Measurements from ENCODE around the gene DOCK10. TPM values are rescaled to one million over a fixed set of nuclear protein-coding genes. Genes with fewer than 3 reads are reported as not detected.
A peak's percentile ranks its signal among the peaks of the same experiment; 100 is the strongest.

The DOCK10 gene
- total RNA-seq, 1 donor from 2014 or later, result 30.9 TPM

- no peak for DNase-seq (ENCODE audit: low spot score in 2 of 2)
- Histone ChIP-seq H3K36me3 (peaks cover 4 to 11% of the 10 kb centered on the region in 2 donors), H3K4me1 (peaks cover 0 to 5% of the 10 kb centered on the region in 2 donors), H3K27me3 (no peaks in the 10 kb centered on the region), H3K4me3 (no peak overlapping the region), H3K9me3 (no peaks in the 10 kb centered on the region), H3K27ac (peak overlapping the region; percentile 41 to 51)
- TF ChIP-seq CTCF (IDR thresholded peaks at IDR 0.05), result no peak
- intact Hi-C loops (cut with DNase I), result no loop called here
Observed at GRCh38 chr2:224869601-224870233, 172.6 kb downstream of the DOCK10 start.

- intact Hi-C loops (cut with DNase I), result no loop called here
- H3K27ac ChIP-seq, result no peak overlapping the region
- no peaks in the 10 kb centered on the region for H3K27me3 ChIP-seq
- no peak for DNase-seq (ENCODE audit: low spot score in 2 of 2)
- no peak for TF ChIP-seq CTCF (IDR thresholded peaks at IDR 0.05)
- H3K4me1 ChIP-seq, result peaks cover 0 to under 1% of the 10 kb centered on the region in 2 donors
- H3K36me3 ChIP-seq, result peaks cover 0 to 15% of the 10 kb centered on the region in 2 donors
- H3K4me3 ChIP-seq, result no peak overlapping the region
- H3K9me3 ChIP-seq, result no peaks in the 10 kb centered on the region
Observed at GRCh38 chr2:224865016-224865415, 177.3 kb downstream of the DOCK10 start.

- intact Hi-C loops (cut with DNase I), result no loop called here
- Histone ChIP-seq H3K36me3 (peaks cover 0 to 21% of the 10 kb centered on the region in 2 donors), H3K27me3 (no peaks in the 10 kb centered on the region), H3K4me1 (no peaks in the 10 kb centered on the region), H3K9me3 (no peaks in the 10 kb centered on the region), H3K27ac (no peak overlapping the region), H3K4me3 (no peak overlapping the region)
- no peak for TF ChIP-seq CTCF (IDR thresholded peaks at IDR 0.05)
- no peak for DNase-seq (ENCODE audit: low spot score in 2 of 2)
Observed at GRCh38 chr2:224861266-224861665, 181.0 kb downstream of the DOCK10 start.

- no peaks in the 10 kb centered on the region for H3K27me3 ChIP-seq
- H3K9me3 ChIP-seq, result no peaks in the 10 kb centered on the region
- DNase-seq (ENCODE audit: low spot score in 2 of 2), result no peak
- TF ChIP-seq CTCF (IDR thresholded peaks at IDR 0.05), result no peak
- H3K27ac ChIP-seq, result no peak overlapping the region
- H3K36me3 ChIP-seq, result peaks cover 0 to 21% of the 10 kb centered on the region in 2 donors
- H3K4me3 ChIP-seq, result no peak overlapping the region
- H3K4me1 ChIP-seq, result no peaks in the 10 kb centered on the region
- intact Hi-C loops (cut with DNase I), result no loop called here
Observed at GRCh38 chr2:224860786-224861185, 181.5 kb downstream of the DOCK10 start.

- no peak for DNase-seq (ENCODE audit: low spot score in 2 of 2)
- intact Hi-C loops (cut with DNase I), result no loop called here
Observed at GRCh38 chr2:224851811-224852210, 190.5 kb downstream of the DOCK10 start.

More at GRCh38 chr2:224851811-224852210, 190.5 kb downstream of the DOCK10 start:
- no peak for TF ChIP-seq CTCF (IDR thresholded peaks at IDR 0.05)
- Histone ChIP-seq H3K27me3 (no peaks in the 10 kb centered on the region), H3K9me3 (no peaks in the 10 kb centered on the region), H3K36me3 (no peaks in the 10 kb centered on the region), H3K4me1 (peaks cover 0 to 5% of the 10 kb centered on the region in 2 donors), H3K4me3 (peak overlapping the region in 1 of 2 donors; percentile 17), H3K27ac (peak overlapping the region in 1 of 2 donors; percentile 34)
